ENCODE data around the gene SLC35F1. TPM values are rescaled to one million over a fixed set of nuclear protein-coding genes. Genes with fewer than 3 reads are reported as not detected.

SLC35F1 gene
- total and polyA plus RNA-seq, 9 of the 15 experiments (the other 6 are each of a cell fraction or from before 2014, with no cell fraction given) = 0.03 to 0.06 TPM; not detected in 7

DNA sequence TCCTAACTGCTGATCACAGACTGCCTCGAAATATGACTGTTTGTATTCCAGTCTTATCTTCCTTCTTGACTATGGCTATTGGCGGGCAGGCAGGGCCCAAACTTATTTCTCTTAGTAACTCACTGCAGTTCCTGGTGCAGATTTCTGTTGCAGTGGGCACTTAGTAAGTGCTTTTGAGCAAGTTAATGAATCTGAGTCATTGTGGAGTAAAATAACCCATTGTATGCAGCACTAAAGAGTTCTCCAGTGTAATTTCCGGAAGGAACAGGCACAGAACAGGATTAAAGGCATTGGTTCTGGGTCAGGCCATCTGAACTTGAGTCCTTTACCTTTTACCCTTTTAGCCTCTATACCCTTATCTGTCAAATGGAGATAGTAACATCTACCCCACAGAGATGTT, 23.6 kb downstream of the SLC35F1 start:
- no peaks in the 10 kb centered on the region for H3K79me2 ChIP-seq (ENCODE audit: control insufficient read depth, insufficient read depth, low read length)
- WGBS (ENCODE audit: insufficient coverage, low coverage, missing lambda C conversion rate) = 0% methylated on average over 3 of the region's 3 CpGs
- no peaks in the 10 kb centered on the region for H3K9me3 ChIP-seq (replicated peaks; ENCODE audit: control insufficient read depth, insufficient read depth, low read depth, low read length)
- H4K20me1 ChIP-seq (replicated peaks; ENCODE audit: control insufficient read depth, insufficient read depth, low read length) = no peaks in the 10 kb centered on the region
- in situ Hi-C loops (cut with MboI) (no loop called here), intact Hi-C loops (cut with micrococcal nuclease) (no loop called here)
- H3K27ac ChIP-seq (ENCODE audit: extremely low read depth, low read depth, low read length) = no peak overlapping the region
- ATAC-seq = no peak
- CTCF ChIA-PET (ENCODE audit: low intra/inter-chr PET ratio) = no interaction called here
- no peaks in the 10 kb centered on the region for H3K9me1 ChIP-seq (ENCODE audit: control insufficient read depth, insufficient read depth, low read length)
- H3K36me3 ChIP-seq (ENCODE audit: control insufficient read depth, insufficient read depth, low read length) = no peaks in the 10 kb centered on the region
- no peak overlapping the region for H3K4me3 ChIP-seq
- no peaks in the 10 kb centered on the region for H3K4me1 ChIP-seq (replicated peaks in 1 of 2; ENCODE audit: control insufficient read depth in 2 of 2, insufficient read depth in 2 of 2, low read length in 2 of 2)
- no peaks in the 10 kb centered on the region for H3K27me3 ChIP-seq (ENCODE audit: control insufficient read depth in 2 of 2, insufficient read depth in 2 of 2, low read length in 2 of 2)
- TF ChIP-seq POLR3G (IDR thresholded peaks at IDR 0.05; ENCODE audit: extremely low read depth, insufficient read length, insufficient replicate concordance) (no peak), HNRNPLL (IDR thresholded peaks at IDR 0.05; ENCODE audit: low read depth, low read length, poor library complexity, severe bottlenecking) (no peak), PURB (CRISPR knock-in tag; IDR thresholded peaks at IDR 0.05; ENCODE audit: low read depth) (no peak), BCL6 (CRISPR knock-in tag; IDR thresholded peaks at IDR 0.05) (no peak), GABPA (tag; conservative IDR thresholded peaks at IDR 0.05; ENCODE audit: low read depth) (no peak), ZNF253 (CRISPR knock-in tag; conservative IDR thresholded peaks at IDR 0.05) (no peak), SRF (CRISPR knock-in tag; IDR thresholded peaks at IDR 0.05) (no peak), CLOCK (CRISPR knock-in tag; IDR thresholded peaks at IDR 0.05; ENCODE audit: borderline replicate concordance) (no peak), DNMT1 (IDR thresholded peaks at IDR 0.05) (no peak)
- no TSS peak for BruUV-seq (replicated peaks)
- H2AFZ ChIP-seq (ENCODE audit: low read depth, low read length) = no peak overlapping the region
- DNase-seq (ENCODE audit: extremely low read depth in 1 of 4, low spot score in 3 of 4) = no peak
- no peak overlapping the region for H3K4me2 ChIP-seq (ENCODE audit: insufficient read depth, low read length)
- POLR2A ChIA-PET = no interaction called here
- FAIRE-seq = no peak
- H3K9ac ChIP-seq (ENCODE audit: insufficient read depth in 1 of 2, low read depth in 2 of 2, low read length in 2 of 2) = no peak overlapping the region
